NCI-H2029 treated with DMSO at 0.1 percent for 48 hours (cell line): ENCODE results near the gene OR10P1.
"Not testable (repeated sequence)": the region's sequence is repeated elsewhere in the genome, so short reads cannot be mapped to it uniquely, and the experiment has no call there.

Experiments
- DNase-seq: peaks from one replicate; lab custom pipeline; 2025; lab: John Stamatoyannopoulos, UW

The OR10P1 gene

DNA sequence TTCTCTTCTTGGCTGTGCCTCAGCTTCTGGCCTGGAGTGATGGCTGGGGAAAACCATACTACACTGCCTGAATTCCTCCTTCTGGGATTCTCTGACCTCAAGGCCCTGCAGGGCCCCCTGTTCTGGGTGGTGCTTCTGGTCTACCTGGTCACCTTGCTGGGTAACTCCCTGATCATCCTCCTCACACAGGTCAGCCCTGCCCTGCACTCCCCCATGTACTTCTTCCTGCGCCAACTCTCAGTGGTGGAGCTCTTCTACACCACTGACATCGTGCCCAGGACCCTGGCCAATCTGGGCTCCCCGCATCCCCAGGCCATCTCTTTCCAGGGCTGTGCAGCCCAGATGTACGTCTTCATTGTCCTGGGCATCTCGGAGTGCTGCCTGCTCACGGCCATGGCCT, at the start of gene OR10P1:
OR10P1 (plus strand) TSS at position 40 of the 400 bp plus-strand sequence; CDS start at position 40, 0 bp downstream.
- no peak for DNase-seq

- DNase-seq, result not testable (repeated sequence)
Measured at GRCh38 chr12:55590152-55590551, 46.5 kb upstream of the OR10P1 start.

- no peak for DNase-seq
Measured at GRCh38 chr12:55607821-55608594, 28.7 kb upstream of the OR10P1 start.

DNA sequence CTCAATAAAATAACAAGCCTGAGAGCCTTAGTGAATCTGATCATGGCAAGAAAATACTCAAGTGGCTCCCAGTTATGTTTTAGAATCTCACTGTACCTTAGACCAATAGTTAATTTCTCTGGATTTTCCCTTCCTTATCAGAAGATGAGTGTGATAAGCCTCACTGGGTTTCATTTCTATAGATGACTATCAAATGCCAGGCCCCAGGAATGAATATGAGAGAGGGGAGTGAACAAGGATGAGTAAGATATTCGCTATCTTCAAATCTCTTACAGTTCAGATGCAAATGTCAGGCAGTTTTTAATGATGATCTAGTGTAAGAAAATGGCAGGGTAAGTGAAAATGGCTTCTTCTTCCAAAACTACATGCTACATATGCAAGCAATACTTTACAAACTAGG, 26.1 kb upstream of the OR10P1 start:
- DNase-seq, result no peak

GRCh38 chr12:55612646-55613045, 24.0 kb upstream of the OR10P1 start:
- no peak for DNase-seq

- DNase-seq, result no peak
Measured at GRCh38 chr12:55614764-55615163, 21.9 kb upstream of the OR10P1 start.

- DNase-seq, result peak; percentile 74
Measured at GRCh38 chr12:55619354-55620138, 17.1 kb upstream of the OR10P1 start.

- no peak for DNase-seq
Measured at GRCh38 chr12:55624056-55624455, 12.6 kb upstream of the OR10P1 start.

GRCh38 chr12:55626154-55626553, 10.5 kb upstream of the OR10P1 start:
- no peak for DNase-seq

- no peak for DNase-seq
Measured at GRCh38 chr12:55629058-55629841, 7.4 kb upstream of the OR10P1 start.

GRCh38 chr12:55631056-55631455, 5.6 kb upstream of the OR10P1 start:
- no peak for DNase-seq

DNA sequence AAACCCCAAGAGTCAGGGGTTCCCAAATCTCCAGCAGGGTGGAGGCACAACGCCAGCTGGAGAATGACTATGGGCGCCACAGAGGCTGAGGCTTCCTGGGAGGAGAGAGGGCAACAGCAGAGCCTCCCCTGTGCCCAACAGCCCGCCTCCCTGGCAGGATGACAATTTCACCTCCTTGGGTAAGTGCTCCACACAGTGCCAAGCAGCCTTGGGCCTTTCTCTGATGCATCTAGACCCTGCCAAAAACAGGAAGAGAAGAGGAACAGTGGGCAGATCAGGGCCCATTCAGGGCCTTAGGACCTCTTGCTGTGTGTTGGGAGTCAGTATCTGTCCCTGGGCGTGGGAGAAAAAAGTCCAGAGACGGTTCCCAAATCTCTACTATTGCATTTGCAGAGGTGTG, 5.0 kb upstream of the OR10P1 start:
- no peak for DNase-seq

DNA sequence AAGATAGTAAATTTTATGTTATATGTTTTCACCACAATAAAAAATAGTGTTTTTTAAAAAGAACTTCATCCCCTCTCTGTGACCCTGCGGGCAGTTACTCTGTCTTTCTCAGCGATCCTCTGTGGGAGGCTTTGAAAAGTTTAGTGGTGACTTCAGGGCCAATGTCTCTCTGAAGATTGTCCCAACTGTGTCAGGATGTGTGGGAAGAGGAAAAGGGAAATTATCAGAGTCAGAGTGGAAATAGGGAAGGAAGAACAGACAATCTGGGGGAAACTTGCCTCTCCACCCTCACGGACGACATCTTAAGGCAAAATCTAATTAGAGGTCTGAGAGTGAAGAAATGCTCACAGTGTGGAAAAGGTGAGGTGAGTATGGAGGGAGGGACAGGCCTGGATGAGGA, 3.5 kb upstream of the OR10P1 start:
- DNase-seq, result no peak

DNA sequence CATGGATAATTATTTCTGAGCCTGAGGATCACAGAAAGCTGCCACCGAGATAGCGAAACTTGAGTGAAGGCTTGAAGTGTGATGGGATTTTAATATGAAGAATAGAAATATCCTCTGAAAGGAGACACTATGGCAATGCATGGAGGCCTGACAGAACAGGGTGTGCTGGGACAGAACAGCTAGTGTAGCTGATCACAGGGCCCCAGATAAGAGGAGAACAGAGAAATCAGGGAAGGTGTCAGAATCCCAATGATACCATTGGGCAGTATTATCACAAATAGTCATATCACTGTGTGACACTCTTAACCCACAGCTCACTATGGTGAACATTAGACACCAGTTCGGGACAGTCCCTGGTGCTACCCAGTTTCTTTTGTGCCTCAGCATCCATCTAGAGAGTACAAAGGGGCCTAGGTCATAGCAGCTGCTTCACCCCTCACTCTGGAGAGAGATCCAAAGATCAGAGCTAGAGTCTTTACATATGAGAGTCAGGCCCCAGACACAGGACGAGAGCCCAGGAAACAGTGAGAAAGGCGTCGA, 506 bp upstream of the OR10P1 start:
- DNase-seq, result no peak

- DNase-seq, result no peak
Measured at GRCh38 chr12:55637467-55637866, 775 bp downstream of the OR10P1 start.

DNA sequence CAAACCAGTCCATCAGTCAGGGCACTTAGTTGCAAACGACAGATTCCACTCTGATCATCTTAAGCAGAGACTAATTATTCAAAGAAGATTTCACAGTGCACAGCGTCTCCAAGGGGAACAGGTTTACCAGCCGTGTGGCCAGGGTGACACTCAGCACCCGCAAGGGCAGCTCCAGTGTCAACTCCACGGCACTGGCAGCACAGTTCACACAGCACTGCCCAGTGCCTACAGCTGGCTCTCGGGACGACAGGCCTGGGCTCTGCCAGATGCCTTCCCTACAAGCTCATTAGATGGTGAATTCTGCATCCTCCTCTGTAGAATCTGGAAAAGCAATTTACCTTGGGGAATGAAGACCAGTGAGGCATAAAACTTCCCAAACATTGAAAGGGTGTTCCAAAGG, 4.9 kb downstream of the OR10P1 start:
- DNase-seq, result no peak

GRCh38 chr12:55642267-55642666, 5.6 kb downstream of the OR10P1 start:
- DNase-seq, result no peak

GRCh38 chr12:55642669-55643068, 6.0 kb downstream of the OR10P1 start:
- DNase-seq, result no peak

GRCh38 chr12:55644591-55644990, 7.9 kb downstream of the OR10P1 start:
- DNase-seq, result no peak

GRCh38 chr12:55647027-55647426, 10.3 kb downstream of the OR10P1 start:
- no peak for DNase-seq

- not testable (repeated sequence) for DNase-seq
Measured at GRCh38 chr12:55650620-55651298, 14.1 kb downstream of the OR10P1 start.

DNA sequence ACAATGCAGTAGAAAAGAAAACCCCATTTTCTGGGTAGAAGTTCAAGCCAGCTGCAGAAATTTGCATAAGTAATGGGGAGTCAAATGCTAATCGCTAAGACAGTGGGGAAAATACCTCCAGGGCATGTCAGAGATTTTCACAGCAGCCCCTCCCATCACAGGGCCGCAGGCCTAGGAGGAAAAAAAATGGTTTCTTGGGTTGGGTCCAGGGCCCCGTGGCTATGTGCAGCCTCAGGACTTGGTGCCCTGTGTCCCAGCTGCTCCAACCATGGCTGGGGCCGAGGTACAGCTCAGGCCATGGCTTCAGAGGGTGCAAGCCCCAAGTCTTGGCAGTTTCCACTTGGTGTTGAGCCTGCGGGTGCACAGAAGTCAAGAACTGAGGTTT, 14.6 kb downstream of the OR10P1 start:
- no peak for DNase-seq
